Muscle of back (tissue), 11 donors: ENCODE results near the gene MCM9. TPM values are rescaled to one million over a fixed set of nuclear protein-coding genes. Genes with fewer than 3 reads are reported as not detected.
A peak's percentile ranks its signal among the peaks of the same experiment; 100 is the strongest.

Source experiments
- DNase-seq, 3 donors: peaks; one replicate each; pipeline versions ENCODE4 v3.0.0 to v3.0.0-alpha.2; 2013
- polyA plus RNA-seq, 10 donors: library from polyadenylated mRNA; unstranded; fragments of 120-200 nt; gene quantifications; one replicate each; pipeline ENCODE4 v1.2.1, GENCODE V29; 2013; ENCODE audit not compliant: insufficient read length in 10 of 10

Gene MCM9
- polyA plus RNA-seq, 10 donors = 9.3 to 14.5 (median 13.2) TPM

DNA sequence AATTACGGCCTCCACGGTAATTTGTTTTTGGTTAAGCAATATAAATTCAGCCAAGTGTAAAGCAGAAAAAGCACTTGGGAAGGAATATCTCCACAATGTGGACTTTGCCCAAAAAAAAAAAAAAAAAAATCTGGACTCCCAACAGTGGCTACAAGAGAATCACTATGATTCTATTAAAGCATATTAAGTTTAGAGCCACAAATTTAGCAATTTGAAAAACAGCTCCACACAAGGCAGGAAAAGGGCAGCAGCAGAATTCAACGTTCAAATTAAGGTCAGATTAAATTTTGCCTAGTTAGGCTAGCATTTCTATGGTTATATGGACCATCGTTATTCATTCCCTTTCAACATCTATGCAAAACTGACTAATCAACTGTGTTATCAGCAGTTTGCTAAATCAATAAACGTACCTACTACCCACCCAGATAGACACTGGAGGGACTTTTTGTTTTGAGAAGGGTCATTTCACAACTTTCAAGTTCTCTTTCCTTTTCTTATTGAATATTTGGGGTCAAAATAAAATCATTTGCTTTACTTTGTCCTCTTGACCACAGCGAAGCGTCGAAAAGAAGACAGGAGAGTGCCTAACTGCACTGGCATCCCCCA, 1.0 kb downstream of the MCM9 start:
- DNase-seq = no peak

DNA sequence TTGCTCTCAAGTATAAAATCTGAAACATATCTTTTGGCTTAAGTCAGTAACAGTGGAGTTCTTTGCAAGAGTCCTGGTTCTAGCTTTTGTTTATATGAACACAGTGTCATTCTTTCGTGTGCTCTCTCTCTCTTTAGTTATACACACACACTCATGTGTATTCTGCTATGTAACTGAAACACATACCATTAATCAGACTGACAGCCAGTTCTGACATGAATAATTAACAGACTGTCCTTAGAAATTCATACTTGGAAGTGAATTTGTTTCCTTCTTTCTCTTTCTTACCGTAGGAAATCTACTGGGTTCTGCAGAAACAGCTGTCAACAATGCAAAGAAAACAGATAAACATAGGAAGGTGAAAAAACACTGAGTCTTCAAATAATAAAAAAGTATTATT, 2.5 kb downstream of the MCM9 start:
- DNase-seq = no peak

DNA sequence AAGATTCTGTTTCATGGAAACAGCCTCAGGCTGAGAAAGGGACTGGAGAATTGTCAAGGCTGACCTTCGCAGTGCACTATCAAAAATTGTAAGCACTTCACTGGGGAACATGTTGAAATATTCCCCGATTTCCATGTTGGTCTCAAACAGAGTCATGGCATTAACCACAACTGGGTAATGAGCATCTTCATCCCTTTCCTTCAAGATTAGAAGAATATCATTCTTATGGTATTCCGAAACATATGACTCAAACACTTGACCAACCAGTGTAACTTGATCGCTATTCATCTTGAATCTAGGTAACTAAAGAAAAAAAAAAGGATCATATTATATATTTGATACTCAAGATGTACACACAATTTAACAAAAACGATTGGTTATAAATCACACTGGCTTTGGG, 3.5 kb downstream of the MCM9 start:
- DNase-seq = no peak

DNA sequence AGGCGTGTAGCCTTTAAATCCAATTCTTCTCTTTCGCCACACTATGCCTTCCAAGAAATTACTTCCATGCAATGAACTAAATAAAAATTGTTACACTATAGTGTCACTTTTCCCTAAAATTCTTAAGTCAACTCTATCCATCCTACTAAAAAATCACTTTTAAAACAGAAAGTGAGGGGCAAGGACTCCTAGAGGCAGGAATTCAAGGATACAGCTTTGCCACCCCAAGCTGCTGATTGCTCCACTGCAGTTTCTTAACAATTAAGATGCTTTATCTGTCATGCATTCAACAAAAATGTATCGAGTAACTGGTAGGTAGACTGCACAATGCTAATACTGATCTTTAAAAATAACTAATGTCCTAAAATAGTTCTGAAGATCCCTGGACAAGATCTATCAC, 4.3 kb downstream of the MCM9 start:
- no peak for DNase-seq

DNA sequence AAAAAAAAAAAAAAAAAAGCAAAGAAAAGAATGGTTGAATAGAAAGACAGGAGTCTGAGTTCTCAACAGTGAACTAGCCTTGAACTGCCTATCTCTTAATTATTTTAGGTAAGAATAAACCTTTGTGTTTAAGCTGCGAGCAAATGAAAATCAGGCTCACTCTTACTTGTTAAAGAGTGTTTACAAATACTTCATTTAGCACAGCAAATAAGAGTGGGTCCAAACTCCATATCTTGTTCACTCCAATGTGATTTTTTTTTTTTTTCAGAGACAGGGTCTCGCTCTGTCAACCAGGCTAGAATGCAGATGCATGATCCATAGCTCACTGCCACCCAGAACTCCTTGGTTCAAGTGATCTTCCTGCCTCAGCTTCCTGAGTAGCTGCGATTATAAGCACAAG, 11.9 kb downstream of the MCM9 start:
- DNase-seq = no peak

DNA sequence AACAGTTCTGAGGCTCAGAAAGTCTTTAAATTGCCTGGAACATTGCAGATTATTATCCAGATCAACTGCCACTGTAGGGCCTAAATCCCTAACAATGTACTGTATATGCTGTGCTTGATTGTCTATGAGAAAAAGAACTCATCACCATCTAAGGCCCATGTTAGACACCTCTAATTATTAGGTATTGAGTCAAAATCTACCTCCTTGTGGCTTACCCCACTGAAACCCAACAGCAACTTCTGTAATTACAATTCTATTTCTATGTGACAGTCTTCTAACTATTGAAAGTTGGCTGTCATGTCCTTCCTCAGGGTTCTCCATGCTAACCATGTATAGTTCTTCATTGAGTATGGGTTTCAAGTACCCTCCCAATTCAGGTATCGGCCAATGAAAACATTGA, 13.9 kb downstream of the MCM9 start:
- DNase-seq = no peak

DNA sequence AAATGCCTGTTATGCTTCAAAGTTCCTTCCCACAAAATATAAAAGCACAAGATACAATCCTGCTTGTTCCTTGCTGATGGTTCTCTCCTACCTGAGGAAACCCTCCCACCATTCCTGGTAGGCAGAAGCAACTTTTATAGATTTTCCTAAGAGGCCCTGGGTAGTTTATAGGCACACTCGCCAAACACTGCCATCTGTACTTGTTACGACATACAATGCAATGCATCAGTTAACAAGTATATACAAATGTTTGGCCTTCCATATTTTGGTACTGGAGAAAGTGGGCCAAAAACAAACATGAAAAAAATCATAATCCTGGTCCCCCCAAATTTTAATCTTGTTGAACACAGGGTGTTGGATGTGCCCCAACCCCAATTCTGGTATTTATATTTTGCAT, 16.6 kb downstream of the MCM9 start:
- DNase-seq = no peak

DNA sequence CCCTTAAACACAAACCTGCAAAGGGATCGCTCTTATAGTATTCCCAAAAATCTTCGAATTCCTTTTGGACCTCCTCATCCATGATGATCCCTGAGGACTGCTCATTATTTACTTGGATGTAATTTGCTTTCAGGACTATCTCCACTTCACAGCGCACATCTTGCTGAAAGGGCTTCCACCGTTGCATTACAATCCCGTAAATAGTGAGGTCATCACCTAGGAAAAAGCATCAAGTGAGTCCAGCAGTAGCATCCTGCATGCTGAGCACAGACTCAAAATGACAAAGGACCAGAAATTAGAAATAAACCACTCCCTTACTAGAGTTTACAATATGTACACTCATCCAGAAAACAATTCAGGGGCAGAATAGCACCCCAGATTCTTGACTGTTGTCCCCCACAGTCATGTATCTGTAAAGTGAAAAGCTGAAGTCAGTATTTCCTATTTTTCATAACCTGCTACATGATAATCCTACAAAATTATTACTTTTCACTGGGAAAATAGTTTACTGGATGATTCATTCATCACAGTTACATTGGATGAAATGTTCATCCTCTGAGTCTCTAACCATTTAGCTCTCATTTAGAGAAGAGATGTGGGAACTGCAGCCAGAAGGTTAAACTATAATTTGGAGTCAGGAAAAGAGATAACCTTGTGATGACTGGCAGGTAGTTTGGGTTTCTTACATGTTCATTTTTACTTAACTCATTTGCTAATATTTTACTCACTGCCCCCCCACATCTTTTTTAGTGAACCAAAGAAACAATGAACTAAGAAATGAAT, 17.2 kb downstream of the MCM9 start:
- no peak for DNase-seq

DNA sequence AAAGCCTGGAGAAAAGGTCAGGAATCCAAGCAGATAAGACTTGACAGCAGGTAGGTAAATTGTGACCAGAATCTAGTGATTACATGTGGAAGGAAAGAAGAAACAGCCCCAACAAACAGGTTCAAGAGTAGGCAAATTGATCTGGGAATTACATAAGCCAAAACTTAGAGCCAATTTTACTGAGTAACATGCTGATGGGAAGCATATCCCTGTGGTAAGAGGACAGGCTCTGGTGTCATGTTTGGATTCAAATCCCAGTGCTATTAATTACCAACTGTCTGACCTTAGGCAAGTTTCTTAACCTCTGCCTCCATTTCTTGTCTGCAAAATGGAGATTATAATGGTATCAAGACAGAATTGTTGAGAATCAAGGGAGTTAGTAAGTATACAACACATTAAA, 20.4 kb downstream of the MCM9 start:
- no peak for DNase-seq

DNA sequence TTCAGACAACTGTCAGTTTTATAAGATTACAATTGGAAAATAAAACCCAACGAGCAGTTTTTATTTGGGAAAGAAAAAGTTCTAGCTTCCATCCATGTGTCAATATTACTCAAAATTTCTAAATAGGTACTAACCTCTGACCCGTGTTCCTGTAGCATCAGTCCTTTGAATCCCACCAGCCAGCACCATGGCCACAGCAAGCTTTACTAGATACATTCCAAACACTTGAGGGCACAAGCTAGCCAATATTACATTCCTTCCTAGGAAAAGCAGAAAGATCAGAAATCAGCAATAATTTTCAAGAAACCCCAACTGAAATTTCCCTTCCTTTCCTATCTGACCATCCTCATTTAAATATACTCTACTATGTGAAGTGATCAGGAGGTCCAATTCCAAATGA, 21.8 kb downstream of the MCM9 start:
- DNase-seq = no peak

DNA sequence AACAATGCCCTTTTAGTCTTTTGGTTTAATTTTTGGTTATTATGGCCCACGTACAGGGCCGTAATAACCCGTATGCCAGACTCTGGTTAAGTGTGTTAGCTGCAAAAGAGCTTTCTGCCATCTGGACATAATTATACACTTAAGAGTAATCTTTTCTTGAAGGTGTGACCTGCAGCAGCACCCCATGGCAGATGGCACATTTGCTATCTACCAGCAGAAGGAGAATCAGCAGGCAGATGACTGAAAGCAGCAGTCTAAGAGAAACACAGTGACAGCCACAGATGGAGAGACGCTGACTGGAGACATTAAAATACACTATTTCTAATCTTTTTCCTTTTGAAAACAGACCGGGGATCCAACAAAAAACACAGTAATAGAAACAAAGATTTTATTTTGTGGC, 22.3 kb downstream of the MCM9 start:
- DNase-seq = no peak

DNA sequence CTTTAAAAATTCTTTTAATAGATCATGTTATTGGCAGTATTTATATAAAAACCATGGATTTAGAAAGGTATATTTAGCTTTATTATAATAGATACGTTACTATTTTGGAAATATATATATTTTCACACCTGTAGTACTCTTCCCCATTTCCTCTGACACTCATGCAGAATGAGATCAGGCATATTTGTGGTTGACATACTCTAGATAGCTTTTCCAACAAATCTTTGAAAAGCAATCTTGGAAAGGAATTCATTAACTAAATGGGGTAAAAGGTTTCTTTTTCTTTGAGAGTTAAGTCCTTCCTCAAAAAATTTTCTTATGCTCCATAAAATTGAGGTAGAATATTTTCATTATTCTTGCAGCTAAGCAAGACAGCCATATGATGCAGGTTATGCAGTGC, 26.5 kb downstream of the MCM9 start:
- DNase-seq = no peak

DNA sequence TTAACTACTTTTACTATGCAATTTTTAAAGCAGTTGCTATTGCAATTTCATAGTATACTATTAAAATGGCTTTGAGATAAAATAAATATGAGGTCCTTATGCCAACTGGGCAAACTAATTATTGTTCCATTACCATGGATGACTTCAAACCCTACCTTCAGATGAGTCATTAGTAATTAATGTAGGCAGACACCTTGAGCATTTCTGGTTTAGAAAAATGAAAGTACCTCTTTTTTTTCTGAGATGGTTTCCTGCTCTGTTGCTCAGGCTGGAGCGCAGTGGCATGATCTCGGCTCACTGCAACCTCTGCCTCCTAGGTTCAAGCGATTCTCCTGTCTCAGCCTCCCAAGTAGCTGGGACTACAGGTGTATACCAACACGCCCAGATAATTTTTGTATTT, 29.1 kb downstream of the MCM9 start:
- no peak for DNase-seq

DNA sequence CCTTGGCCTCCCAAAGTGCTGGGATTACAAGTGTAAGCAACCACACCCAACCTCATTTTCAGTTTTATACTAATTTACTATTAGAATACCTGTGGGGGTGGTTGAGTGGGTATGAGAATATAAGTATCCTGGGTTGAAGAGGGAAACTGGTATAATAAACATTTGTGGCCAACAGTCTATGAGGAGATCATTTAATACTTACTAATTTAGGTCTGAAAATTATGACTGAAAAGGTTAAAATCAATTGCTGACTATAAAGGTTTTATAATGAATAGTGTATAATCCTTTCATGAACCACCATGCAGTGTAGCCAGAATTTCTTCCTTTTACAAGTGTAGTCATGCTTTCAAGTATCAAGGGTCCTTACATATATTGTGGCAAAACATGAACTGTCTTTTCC, 29.9 kb downstream of the MCM9 start:
- DNase-seq = no peak

DNA sequence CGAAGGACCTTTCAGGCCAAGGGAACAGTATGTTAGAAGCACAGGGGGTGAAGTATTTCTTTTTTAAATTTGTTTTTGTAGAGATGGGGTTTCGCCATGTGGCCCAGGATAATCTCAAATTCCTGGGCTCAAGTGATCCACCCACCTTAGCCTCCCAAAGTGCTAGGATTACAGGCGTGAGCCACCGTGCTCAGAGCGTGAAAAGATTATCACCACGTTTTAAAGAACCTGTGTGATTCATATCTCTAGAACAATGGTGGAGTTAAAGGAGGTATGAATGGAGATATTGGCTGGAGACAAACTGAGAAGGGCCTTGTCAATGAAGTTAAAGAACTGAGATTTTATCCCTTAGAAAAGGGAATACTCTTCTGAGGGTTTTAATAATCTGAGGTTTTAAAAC, 31.3 kb downstream of the MCM9 start:
- DNase-seq = no peak

DNA sequence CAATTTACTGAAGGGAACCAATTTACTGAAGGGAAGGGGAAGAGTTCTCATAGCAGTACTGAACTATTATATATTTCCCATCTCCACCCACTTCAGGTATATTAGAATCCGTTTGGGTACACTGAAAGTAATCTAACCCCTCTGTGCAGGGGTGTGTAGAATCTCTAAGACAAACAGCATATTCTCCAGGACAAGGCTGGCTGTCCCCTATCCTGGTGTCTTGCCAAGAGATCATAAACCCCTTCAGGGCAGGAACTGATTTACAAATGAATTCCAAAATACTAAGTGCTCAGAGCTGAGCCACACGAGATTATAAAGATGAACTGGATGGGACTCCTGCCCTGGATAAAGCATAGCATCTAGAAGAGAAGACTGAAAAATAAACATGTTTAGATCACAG, 31.8 kb downstream of the MCM9 start:
- DNase-seq = no peak

DNA sequence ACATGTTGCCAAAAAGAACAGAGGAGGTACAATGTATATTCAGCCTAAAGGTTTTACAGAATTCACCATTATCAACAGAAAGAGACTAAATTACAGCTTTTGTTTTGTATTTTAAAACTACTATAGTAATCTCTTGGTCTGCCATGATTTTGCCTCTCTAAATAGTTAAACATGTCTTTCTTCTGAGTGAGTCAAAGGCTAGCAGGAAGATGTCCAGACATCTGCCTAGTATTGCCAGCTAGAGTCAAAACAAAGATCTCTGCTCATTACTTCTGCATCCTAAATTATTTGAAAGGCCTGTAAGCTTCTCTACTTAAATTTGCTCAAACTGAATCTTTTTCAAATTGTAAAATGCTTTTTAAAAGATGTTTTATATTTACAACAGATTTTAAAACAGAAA, 32.2 kb downstream of the MCM9 start:
- no peak for DNase-seq

DNA sequence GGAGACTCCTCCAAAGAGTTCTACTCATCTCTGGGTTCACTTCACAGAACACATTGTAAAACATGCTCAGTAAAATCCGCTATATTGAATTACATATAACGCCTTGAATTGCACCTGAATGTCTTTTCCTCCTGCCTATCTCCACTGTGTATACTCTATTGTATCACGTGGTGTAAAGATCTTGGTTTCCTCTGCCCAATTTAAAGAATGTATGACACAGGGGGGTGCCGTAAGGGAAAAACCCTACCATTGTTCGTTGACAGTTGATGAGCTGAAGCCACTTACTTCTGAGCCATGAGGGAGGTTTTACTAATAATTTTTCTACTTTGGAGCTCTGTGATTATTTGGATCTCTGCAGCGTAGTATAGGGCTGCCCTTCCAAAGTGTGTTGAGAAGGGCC, 35.0 kb downstream of the MCM9 start:
- no peak for DNase-seq

DNA sequence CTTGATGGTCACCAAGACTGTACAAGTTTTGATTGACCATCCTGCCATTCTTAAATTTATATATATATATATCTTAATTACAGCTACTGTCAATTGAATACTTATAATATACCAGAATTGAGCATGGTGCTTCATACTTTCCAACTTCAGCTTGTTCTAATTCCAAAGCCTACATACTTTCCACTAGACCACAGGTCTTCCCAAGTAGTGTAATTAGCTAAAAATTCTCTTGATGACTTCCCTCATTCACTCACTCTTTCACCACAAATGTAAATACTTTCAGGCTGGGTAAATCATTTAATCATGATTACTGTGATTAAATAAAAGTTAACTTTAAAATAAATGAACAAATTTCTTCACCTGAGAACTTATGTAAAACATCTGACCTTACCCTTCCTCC, 37.6 kb downstream of the MCM9 start:
- no peak for DNase-seq

DNA sequence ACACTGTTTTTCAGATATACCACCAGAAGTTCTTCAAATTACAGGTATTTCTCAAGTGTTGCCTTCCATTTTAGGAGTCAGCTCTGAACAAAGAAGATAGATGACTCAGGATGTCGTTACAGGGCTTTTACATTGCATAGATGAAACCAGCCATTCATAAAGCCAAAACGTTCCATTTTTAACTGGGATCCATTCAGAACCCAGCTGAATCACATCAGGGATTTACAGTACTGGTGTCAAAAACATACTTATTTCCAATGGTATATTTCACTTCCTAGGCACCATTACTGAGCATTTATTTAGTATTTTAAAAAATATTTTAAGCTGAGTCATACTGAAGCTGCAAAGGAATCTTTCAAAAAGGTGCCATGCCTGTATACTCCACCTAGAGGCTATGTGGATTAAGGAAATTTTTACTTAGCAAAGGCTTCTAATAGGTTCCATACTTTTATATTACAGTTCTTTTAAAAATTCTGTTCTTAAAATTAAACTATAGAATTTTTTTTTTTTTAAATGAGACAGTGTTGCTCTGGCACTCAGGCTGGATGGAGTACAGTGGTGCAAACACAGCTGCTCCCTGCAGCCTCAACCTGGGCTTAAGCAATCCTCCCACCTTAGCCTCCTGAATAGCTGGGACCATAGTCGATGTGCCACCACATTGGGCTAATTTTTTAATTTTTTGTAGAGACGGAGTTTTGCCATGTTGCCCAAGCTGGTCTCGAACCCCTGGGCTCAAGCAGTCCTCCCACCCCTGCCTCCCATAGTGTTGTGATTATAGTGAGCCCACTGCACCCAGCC, 38.4 kb downstream of the MCM9 start:
- DNase-seq = peak in 2 of 3 donors; percentile 7 to 15

DNA sequence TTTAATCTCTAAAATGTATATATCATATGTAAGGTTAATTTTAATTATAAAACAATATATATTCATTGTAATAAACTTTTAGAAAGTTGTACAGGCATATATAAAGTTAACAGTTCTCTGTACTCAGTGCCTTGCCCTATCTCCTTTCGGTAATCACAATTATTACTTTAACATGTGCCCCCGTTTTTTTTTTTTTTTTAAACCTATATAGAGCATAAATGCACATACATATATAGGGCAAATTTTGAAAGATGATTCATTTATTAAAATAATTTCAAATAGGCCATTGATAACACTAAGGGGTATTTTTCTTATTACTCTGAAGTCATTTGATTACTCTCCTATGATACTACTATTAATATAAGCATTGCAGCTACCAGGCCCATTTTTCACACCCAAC, 39.1 kb downstream of the MCM9 start:
- no peak for DNase-seq

DNA sequence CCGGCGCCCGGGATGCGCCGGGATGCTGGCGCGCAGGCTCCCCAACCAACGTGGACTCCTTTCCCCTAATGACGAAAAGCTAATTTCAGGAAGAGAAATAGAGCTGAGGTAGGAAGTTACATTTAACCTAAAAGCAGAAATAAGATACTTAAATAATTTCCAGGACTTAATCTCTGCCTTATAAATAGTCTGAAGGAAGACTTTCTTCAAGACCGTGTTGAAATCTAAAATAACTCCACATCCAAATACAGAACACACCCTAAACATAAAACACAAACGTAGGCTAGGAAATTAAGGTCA, 39.7 kb downstream of the MCM9 start:
- no peak for DNase-seq
